C4-2B (cell line): Measurements from ENCODE around the gene NPC1.

Experiments
- H3K27ac ChIP-seq: fragments of 450-650 bp; 2 replicates; pipeline ENCODE4 v1.5.1; 2017
- CTCF ChIP-seq: fragments of 450-650 bp; conservative IDR thresholded peaks from 2 replicates; pipeline ENCODE4 v1.5.1; 2017; ENCODE audit warnings: mild to moderate bottlenecking
- ZFX ChIP-seq: fragments of 450-650 bp; IDR thresholded peaks from 2 replicates; pipeline ENCODE4 v1.6.1; 2017

Gene NPC1

GRCh38 chr18:23616258-23616657 lies 30.0 kb upstream of the NPC1 start:
- no peak for TF ChIP-seq ZFX
- no peak for TF ChIP-seq CTCF

GRCh38 chr18:23614891-23615290 lies 28.6 kb upstream of the NPC1 start:
- TF ChIP-seq CTCF: no peak
- no peak for TF ChIP-seq ZFX
- no peak overlapping the region for H3K27ac ChIP-seq

More at GRCh38 chr18:23616258-23616657, 30.0 kb upstream of the NPC1 start:
- H3K27ac ChIP-seq: no peak overlapping the region

GRCh38 chr18:23614413-23614812 lies 28.1 kb upstream of the NPC1 start:
- no peak for TF ChIP-seq ZFX
- no peak for TF ChIP-seq CTCF

GRCh38 chr18:23613091-23613475 lies 26.8 kb upstream of the NPC1 start:
- H3K27ac ChIP-seq: peak overlapping the region; percentile 70

More at GRCh38 chr18:23614413-23614812, 28.1 kb upstream of the NPC1 start:
- H3K27ac ChIP-seq: peak overlapping the region; percentile 70; the same call in 1 of the 2 replicates

- TF ChIP-seq CTCF (no peak), ZFX (no peak)
- peak overlapping the region; percentile 70 for H3K27ac ChIP-seq
Observed at GRCh38 chr18:23612434-23613090, 26.3 kb upstream of the NPC1 start.

GRCh38 chr18:23609390-23610023 lies 23.2 kb upstream of the NPC1 start:
- TF ChIP-seq CTCF (no peak), ZFX (no peak)
- H3K27ac ChIP-seq: peak overlapping the region; percentile 41; the same call in 1 of the 2 replicates

GRCh38 chr18:23608211-23608610 lies 21.9 kb upstream of the NPC1 start:
- no peak for TF ChIP-seq CTCF
- no peak for TF ChIP-seq ZFX
- H3K27ac ChIP-seq: no peak overlapping the region
